Panc1 (cell line): ENCODE measurements around the gene SPTBN1. TPM values are rescaled to one million over a fixed set of nuclear protein-coding genes. Genes with fewer than 3 reads are reported as not detected.

Experiments
- ATAC-seq: fragments of 200-7000 bp; cut with Tn5 transposase; 2 replicates; pipeline ENCODE4 v1.9.1; 2020; ENCODE audit warnings: mild to moderate bottlenecking, moderate library complexity
- BruUV-seq: library from RNA; stranded (reverse); fragments of 400-500 nt; replicated peaks from 2 replicates; lab custom pipeline; 2021; lab: Mats Ljungman, UMichigan
- CTCF ChIA-PET: fragments of 300-600 bp; sonication (Branson Sonifier 250); formaldehyde crosslinking; loops from one replicate; lab custom pipeline; 2022; ENCODE audit warnings: antibody characterized with exemption; lab: Charles Lee
- POLR2A ChIA-PET: fragments of 300-600 bp; sonication (Branson Sonifier 250); formaldehyde crosslinking; loops from one replicate; lab custom pipeline; 2022; ENCODE audit warnings: antibody characterized with exemption; lab: Charles Lee
- DNase-seq: peaks from one replicate; pipeline ENCODE4 v3.0.0-alpha.2; 2010; ENCODE audit warnings: low read depth, low spot score
- H3K27ac ChIP-seq: 2 replicates; pipeline ENCODE4 v1.5.1; 2011; ENCODE audit warnings: mild to moderate bottlenecking, low read length, inconsistent platforms
- H3K27me3 ChIP-seq: fragments of 200-500 bp; sonication (Bioruptor generic); 2 replicates; pipeline ENCODE4 v1.6.0; 2014; ENCODE audit warnings: low read length, inconsistent platforms; ENCODE audit not compliant: control insufficient read depth, insufficient read depth
- H3K36me3 ChIP-seq: fragments of 200-500 bp; sonication (Bioruptor generic); 2 replicates; pipeline ENCODE4 v1.5.1; 2014; ENCODE audit warnings: inconsistent platforms, mild to moderate bottlenecking, low read length, moderate library complexity; ENCODE audit not compliant: control insufficient read depth, insufficient read depth
- H3K4me1 ChIP-seq: 2 replicates; pipeline ENCODE4 v1.5.1; 2011; ENCODE audit warnings: inconsistent platforms, mild to moderate bottlenecking, low read length, moderate library complexity; ENCODE audit not compliant: control insufficient read depth, insufficient read depth
- H3K4me3 ChIP-seq, 2 experiments: 2 replicates each; pipeline ENCODE4 v1.5.1; 2011 to 2012; ENCODE audit warnings: low read depth in 2 of 2, low read length in 2 of 2, mild to moderate bottlenecking in 2 of 2, inconsistent platforms in 1 of 2, moderate library complexity in 1 of 2
- H3K9me3 ChIP-seq: fragments of 200-500 bp; sonication (Bioruptor generic); 2 replicates; pipeline ENCODE4 v1.5.1; 2014; ENCODE audit warnings: low read depth, mild to moderate bottlenecking, inconsistent platforms, low read length, moderate library complexity; ENCODE audit not compliant: control insufficient read depth, insufficient read depth
- CTCF ChIP-seq: fragments of 450-650 bp; IDR thresholded peaks from 2 replicates; pipeline ENCODE4 v1.5.1; 2017; ENCODE audit warnings: mild to moderate bottlenecking
- POLR2AphosphoS5 ChIP-seq: IDR thresholded peaks from 2 replicates; pipeline ENCODE4 v1.6.1; 2012; ENCODE audit warnings: mild to moderate bottlenecking, low read depth, low read length, moderate library complexity
- REST ChIP-seq, 2 experiments: IDR thresholded peaks; 2 replicates each; pipeline ENCODE4 v1.6.1; 2011 to 2012; ENCODE audit warnings: low read depth in 2 of 2, control low read depth in 1 of 2, low read length in 1 of 2, mild to moderate bottlenecking in 1 of 2, moderate library complexity in 1 of 2; ENCODE audit not compliant: insufficient read depth in 1 of 2
- SIN3A ChIP-seq: IDR thresholded peaks from 2 replicates; pipeline ENCODE4 v1.6.1; 2012; ENCODE audit warnings: low read depth, mild to moderate bottlenecking, low read length, moderate library complexity, borderline replicate concordance; ENCODE audit not compliant: insufficient read depth
- TCF7L2 ChIP-seq: IDR thresholded peaks from 2 replicates; pipeline ENCODE4 v1.6.1; 2011; ENCODE audit warnings: mild to moderate bottlenecking, low read depth, low read length, inconsistent platforms
- in situ Hi-C: cut with HindIII; loops from 2 replicates; pipeline ENCODE4 v1.10.0; 2016; ENCODE audit warnings: low sequenced_read_pairs, low pct_unique_long_range_greater_than_20kb
- intact Hi-C: fragments of 100-400 bp; cut with micrococcal nuclease; formaldehyde crosslinking; loops from one replicate; pipeline ENCODE4 v1.10.0; 2022; ENCODE audit not compliant: unreplicated experiment
- total RNA-seq: library from RNA; stranded (reverse); gene quantifications from one replicate; pipeline ENCODE4 v1.2.1, GENCODE V29; 2021; ENCODE audit not compliant: unreplicated experiment

The SPTBN1 gene
- total RNA-seq, 1 experiment from 2014 or later = 169 TPM

GRCh38 chr2:54558188-54559005 lies 102.3 kb downstream of the SPTBN1 start:
- ChIA-PET POLR2A (no interaction called here), CTCF (interaction anchor here (0.6 to 0.7 kb wide), 2 partner anchors 69 to 199 kb away, joined by 5 to 10 read pairs; no protein-coding TSS in a partner anchor)
- H3K36me3 ChIP-seq = peaks cover 7% of the 10 kb centered on the region
- ATAC-seq (peak; percentile 82), DNase-seq (no peak)
- in situ Hi-C loops = no loop called here
- BruUV-seq = TSS peak; percentile 75
- no peaks in the 10 kb centered on the region for H3K27me3 ChIP-seq
- no peaks in the 10 kb centered on the region for H3K9me3 ChIP-seq
- peaks cover 39% of the 10 kb centered on the region for H3K4me1 ChIP-seq
- H3K4me3 ChIP-seq = peak overlapping the region; percentile 75 to 90
- H3K27ac ChIP-seq = peak overlapping the region; percentile 95
- TF ChIP-seq POLR2AphosphoS5 = no peak; the same call in 1 of the 2 replicates
- intact Hi-C loops = loop anchor here (10.0 kb wide), 1 partner anchor 104 kb away; the partner anchor contains the start of gene SPTBN1

- TF ChIP-seq TCF7L2 (no peak), CTCF (no peak), POLR2AphosphoS5 (no peak), REST (IDR thresholded peaks at IDR 0.05; ENCODE audit: insufficient read depth in 1 of 2, low read depth in 2 of 2, low read length in 1 of 2) (no peak), SIN3A (no peak)
- Histone ChIP-seq H3K4me1 (peaks cover 39% of the 10 kb centered on the region), H3K4me3 (peak overlapping the region; percentile 75 to 90), H3K27ac (peak overlapping the region; percentile 95), H3K9me3 (no peaks in the 10 kb centered on the region), H3K27me3 (no peaks in the 10 kb centered on the region), H3K36me3 (peaks cover 7% of the 10 kb centered on the region)
- intact Hi-C loops = loop anchor here (10.0 kb wide), 1 partner anchor 104 kb away; the partner anchor contains the start of gene SPTBN1
- ChIA-PET POLR2A (no interaction called here), CTCF (interaction anchor here (0.6 kb wide), 1 partner anchor 69 kb away, joined by 10 read pairs; no protein-coding TSS in a partner anchor)
- peak; percentile 18 for ATAC-seq
- BruUV-seq = no TSS peak
- in situ Hi-C loops = no loop called here
- DNase-seq = no peak
Observed at GRCh38 chr2:54559006-54559445, 102.9 kb downstream of the SPTBN1 start.
